GF-D8 (cell line): ENCODE results near the gene KDM4C.

ENCODE experiments used
- DNase-seq: peaks from one replicate; lab custom pipeline; 2025; lab: John Stamatoyannopoulos, UW

The KDM4C gene

GRCh38 chr9:6904371-6904770 is 146.6 kb downstream of the KDM4C start:
- no peak for DNase-seq

- DNase-seq: no peak
Measured at GRCh38 chr9:6905850-6906375, 148.1 kb downstream of the KDM4C start.

- no peak for DNase-seq
Measured at GRCh38 chr9:6907772-6908381, 150.1 kb downstream of the KDM4C start.

- no peak for DNase-seq
Measured at GRCh38 chr9:6909181-6909580, 151.4 kb downstream of the KDM4C start.

- no peak for DNase-seq
Measured at GRCh38 chr9:6910032-6910431, 152.3 kb downstream of the KDM4C start.

GRCh38 chr9:6910497-6910896 is 152.7 kb downstream of the KDM4C start:
- no peak for DNase-seq

GRCh38 chr9:6911901-6912638 is 154.3 kb downstream of the KDM4C start:
- no peak for DNase-seq

GRCh38 chr9:6915635-6916034 is 157.9 kb downstream of the KDM4C start:
- no peak for DNase-seq

- no peak for DNase-seq
Measured at GRCh38 chr9:6917162-6917561, 159.4 kb downstream of the KDM4C start.

GRCh38 chr9:6920041-6920440 is 162.3 kb downstream of the KDM4C start:
- DNase-seq: no peak

GRCh38 chr9:6921315-6921714 is 163.5 kb downstream of the KDM4C start:
- no peak for DNase-seq

- DNase-seq: peak; percentile 38
Measured at GRCh38 chr9:6922124-6922676, 164.4 kb downstream of the KDM4C start.

GRCh38 chr9:6922680-6923079 is 164.9 kb downstream of the KDM4C start:
- DNase-seq: no peak

- no peak for DNase-seq
Measured at GRCh38 chr9:6923086-6923485, 165.3 kb downstream of the KDM4C start.

GRCh38 chr9:6924149-6924548 is 166.4 kb downstream of the KDM4C start:
- DNase-seq: no peak

GRCh38 chr9:6924988-6925563 is 167.3 kb downstream of the KDM4C start:
- DNase-seq: no peak

GRCh38 chr9:6925836-6926235 is 168.1 kb downstream of the KDM4C start:
- DNase-seq: no peak

- DNase-seq: no peak
Measured at GRCh38 chr9:6926436-6926835, 168.7 kb downstream of the KDM4C start.

- DNase-seq: no peak
Measured at GRCh38 chr9:6927838-6928237, 170.1 kb downstream of the KDM4C start.

GRCh38 chr9:6928863-6929262 is 171.1 kb downstream of the KDM4C start:
- DNase-seq: no peak

GRCh38 chr9:6929441-6930215 is 171.9 kb downstream of the KDM4C start:
- no peak for DNase-seq

- DNase-seq: no peak
Measured at GRCh38 chr9:6930827-6931226, 173.1 kb downstream of the KDM4C start.
